Midbrain (tissue), 1 donor: ENCODE results near the gene SUCLG2.

ENCODE experiments used
- DNase-seq: peaks from one replicate; lab custom pipeline; 2025; lab: John Stamatoyannopoulos, UW

Gene SUCLG2

DNA sequence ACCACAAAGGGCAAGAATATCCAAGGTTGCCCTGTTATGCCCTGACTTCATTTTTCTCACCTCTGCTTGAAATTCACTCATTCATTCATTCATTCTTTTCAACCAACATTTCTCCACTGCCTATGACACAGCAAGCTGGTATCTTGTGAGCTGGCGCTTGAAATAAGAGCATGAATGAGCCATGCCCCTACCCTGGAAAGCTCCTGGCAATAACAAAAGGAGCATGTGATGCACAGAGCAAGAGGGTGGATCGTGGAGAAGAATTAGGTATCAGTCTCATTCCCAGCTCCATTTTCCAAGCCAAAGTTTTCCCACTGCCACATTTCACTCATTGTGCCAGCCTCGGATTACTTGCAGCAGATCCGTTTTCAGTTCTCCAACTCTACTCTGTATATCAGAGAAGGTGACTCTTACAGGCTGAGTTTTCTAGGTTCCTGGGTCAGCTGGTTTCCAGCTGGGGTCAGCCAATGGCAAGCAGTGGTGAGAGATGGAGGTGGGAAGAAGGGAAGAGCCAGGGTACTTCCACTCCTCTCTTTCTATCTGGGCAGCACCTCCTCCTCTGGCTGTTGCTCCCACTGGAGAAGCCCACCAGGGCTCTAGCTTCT is 144.8 kb downstream of the SUCLG2 start:
- DNase-seq: no peak

DNA sequence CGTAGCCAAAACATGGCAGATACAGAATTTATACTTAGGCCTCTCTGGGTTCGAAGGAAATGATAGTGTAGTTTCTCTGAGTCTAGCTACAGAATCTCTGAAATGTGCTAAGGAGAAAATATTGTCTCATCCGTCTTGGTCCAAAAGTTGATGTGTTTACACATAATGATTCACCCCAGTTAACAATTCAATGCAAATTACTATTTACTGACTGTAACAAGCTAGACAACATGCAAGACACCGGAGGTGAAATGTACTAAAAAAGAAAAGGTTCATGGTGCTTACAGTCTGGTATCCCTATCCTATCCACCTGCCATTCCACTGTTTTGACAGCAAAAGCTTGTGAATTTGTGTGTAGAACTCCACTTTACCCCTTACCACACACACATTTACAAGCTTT is 146.8 kb downstream of the SUCLG2 start:
- DNase-seq: no peak

DNA sequence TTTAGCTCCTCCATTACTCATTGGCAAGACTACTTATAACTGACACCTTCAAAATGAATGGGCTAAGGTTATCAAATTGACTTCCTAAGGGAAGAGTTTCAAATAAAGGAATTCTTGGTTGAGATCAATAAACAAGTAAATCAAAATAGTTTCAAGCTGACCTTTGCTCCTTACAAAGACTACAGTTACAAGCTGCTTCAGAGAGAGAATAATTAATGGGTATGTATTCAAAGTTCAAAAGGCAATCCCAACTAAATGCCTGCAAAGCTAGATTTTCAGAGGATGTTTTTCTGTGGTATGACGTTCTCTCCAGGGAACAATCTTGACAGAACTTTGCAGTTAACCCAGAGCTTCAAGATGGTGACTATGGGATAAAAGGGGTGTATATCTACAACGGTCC is 153.7 kb downstream of the SUCLG2 start:
- DNase-seq: no peak

DNA sequence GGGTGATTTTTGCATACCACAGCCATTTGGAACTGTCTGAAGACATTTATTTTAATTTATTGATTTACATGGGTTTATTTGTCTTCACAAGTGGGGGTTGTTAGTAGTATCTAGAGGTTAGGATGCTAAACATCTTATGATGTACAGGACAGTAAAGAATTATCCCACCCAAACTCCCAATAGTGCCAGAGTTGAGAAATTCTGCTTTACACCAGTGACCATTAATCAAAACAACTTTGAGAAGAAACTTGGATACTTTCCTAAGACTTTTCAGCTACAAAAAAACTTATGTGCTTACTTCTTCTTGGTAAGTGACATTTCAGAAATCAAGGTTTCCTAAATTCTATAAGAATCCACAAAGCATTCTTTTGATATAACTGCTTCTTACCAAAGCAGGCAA is 156.7 kb downstream of the SUCLG2 start:
- DNase-seq: no peak

DNA sequence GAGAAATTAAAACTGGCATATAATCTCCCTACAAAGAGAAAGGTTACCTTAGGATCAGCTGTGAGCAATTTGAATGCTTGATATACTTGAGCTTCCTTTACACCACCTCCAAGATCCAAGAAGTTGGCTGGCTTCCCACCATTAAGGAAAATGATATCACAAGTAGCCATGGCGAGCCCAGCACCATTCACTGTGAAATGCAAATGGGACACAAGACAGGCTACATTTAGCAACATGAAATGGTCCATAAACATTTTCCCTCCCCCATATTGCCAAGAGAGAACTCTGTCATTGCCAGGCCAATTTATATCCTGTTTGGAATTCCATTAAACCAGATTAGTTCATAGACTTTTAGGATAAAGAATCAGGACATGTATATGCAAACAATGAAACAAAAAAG is 158.7 kb downstream of the SUCLG2 start:
- DNase-seq: no peak

DNA sequence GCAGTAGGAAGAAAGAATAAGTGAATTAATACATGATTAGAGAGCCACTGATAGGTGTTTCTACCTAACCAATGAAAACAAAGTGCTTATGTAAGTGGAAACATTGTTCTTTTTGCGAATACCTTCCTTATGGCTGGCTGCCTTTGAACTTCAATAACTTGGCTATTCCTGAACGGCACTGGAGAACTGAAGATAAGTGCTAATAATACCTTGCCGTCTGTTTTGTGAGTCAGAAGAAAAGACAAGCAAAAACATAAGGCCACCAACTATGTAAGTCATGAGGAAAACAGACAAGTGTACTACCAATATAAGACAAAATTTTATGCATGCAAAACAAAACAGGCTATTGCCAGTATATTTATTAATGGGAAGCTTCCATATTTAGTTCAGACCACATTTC is 160.6 kb downstream of the SUCLG2 start:
- DNase-seq: no peak

DNA sequence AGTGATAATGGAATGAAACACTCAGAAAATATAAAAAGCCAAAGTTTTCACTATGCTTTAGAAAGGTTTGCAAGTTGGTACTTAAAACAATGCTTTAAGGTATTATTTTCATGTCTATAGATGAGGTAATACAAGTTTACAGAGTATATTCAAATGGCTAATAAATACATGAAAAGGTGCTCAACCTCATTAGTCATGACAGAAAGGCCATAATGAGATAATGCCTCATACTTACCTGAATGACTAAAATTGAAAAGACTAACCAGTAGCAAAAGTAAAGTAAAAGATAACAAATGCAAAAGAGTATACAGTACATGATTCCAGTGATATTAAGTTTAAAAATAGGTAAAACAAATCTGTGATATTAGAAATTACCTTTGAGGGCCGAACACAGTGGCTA is 163.8 kb downstream of the SUCLG2 start:
- DNase-seq: no peak

DNA sequence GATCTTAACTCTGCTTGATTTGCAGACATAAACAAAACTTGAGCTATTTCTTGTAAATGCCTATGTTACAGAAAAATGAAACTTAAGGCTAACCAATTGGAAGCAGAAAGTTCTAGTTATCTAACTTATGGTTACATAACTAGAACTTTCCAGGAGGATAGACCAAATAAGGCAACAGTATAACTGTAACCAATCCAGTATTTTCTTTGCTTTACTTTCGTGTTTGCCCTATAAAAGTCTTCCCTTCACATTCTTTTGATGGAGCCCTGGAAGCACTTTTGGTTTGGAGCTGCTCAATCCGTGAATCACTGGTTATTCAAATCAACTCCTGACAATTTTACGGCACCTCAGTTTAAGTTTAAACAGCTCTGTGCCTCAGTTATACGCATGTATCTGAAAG is 164.6 kb downstream of the SUCLG2 start:
- no peak for DNase-seq

DNA sequence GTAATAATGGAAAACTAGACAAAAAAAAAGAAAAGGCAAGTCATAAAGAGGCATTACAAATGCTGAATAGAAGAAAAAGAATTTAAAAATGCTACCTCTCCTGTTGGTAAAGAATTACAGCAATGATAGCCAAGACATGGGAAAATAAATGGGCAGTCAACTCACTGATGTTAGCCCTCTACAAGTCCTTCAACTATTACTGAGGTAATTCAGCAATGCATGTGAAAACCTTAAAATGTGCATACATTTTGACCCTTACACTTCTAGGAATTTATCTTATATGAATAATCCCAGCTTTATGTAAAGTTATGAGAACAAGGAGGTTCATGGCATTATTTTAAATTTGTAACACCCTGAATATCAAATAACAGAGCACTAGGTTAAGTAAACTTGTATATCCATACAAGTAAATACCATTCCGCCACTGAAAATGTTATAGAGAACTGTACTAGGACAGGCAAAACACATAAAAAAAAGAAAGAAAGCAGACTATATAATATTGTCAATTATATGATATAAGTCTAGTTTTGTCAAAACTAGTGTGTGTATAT is 166.8 kb downstream of the SUCLG2 start:
- no peak for DNase-seq

DNA sequence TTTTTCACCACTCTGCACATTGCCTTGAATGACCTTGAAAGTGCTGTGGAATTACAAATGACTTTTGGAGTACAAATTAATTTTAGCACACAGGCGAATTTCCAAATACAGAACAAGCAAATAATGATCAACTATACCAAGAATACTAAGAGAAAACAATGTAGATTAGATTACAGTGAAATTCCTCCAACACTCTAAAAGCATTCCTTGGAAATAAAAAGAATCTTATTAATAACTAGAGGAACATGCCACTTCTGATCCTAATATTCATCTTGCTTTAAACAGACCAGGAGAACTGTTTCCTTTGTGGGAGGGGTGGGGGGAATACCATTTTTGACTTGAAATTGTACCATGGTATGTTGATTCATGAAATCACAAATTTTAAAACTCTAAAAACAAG is 167.5 kb downstream of the SUCLG2 start:
- DNase-seq: no peak

DNA sequence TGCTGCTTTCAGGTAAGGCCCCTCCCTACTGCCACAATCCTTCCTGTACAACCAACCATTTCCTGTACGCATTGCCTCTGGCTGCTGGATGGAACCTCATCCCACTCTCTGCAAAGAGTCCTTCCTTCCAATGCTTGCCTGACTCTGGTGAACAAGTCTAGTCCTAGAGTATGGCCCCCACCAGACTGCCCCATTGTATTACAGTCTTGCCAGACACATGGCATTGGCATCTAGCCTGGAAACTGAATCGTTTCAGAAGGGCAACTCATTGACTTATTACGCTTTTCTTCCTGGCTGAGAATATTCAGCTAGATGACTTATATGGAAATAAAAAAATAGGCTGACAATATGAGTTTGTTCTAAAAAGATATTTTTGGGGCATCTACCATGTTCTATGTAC is 170.3 kb downstream of the SUCLG2 start:
- DNase-seq: peak; percentile 1

DNA sequence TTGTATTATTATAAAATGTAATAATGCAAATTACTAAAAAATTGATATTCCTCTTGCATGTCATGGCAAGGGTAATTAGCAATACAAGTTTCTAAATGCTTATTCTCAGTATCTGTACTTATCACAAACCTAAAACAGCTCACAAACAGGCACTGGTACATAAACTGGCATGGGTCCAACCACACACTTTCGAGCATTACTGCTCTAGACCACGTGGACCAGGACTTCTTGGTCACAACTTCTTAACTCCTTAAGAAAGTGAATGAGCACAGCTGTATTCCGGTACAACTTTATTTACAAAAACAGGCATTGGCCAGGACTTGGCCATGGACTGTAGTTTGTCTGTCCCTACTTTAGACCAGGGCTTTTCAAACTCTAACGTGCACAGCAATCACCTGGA is 173.3 kb downstream of the SUCLG2 start:
- no peak for DNase-seq

DNA sequence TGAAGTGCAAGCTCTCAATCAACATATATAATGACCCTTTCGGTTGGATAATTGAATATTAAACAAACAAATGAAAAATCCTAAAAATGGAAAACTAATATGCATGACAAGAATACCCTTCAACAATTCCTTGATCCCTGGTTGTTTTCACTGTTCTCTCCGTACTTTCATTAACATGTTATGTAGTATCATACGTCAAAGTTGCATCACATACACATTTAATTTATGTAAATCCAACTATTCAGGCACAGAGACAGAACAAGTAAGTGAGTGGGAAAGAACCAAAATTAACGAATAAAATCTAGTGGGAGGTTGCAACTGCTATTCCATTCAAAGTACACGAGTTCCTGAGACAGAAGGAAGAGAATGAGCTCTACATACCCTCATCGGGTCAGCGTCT is 176.0 kb downstream of the SUCLG2 start:
- no peak for DNase-seq

DNA sequence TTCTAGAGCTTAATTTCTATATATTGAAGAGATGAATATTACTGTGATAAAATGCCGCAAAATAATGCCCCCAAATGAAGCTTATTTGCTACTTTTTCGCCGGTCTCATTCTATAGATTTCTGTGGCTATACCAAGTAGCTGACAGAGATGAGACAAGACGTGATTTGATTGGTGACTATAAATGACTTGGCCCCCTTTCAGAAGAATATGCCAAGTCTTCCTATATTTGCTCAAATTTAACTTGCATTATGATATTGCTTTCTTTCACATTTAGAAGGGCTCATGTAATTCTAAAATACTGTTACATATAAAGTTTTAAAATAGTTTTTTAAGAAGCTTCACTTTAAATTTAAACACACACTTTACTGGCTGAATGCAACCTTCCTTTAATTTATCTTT is 180.1 kb downstream of the SUCLG2 start:
- no peak for DNase-seq

DNA sequence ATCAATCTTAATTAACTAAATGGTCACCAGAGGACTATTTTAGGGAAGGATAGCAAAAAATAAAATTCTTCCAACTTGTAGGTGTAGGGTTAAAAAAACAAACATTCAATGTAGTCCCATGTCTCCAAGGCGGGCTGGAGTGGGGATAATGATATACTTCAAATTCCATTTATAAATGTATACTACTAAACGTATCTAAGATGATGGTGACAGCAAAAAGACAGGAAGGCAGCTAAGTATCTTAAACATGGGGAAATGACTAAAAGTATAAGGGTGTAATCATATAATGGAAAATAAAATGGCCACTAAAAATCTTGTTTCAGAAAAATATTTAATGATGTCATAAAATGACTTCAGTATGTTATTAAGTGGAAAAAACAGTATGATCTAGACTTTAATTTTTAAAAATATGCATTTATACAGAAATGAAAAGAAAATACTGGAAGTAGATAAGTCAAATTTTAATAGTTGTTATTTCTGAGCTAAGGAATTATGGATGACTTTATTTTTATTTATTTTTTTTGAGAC is 181.7 kb downstream of the SUCLG2 start:
- DNase-seq: no peak

DNA sequence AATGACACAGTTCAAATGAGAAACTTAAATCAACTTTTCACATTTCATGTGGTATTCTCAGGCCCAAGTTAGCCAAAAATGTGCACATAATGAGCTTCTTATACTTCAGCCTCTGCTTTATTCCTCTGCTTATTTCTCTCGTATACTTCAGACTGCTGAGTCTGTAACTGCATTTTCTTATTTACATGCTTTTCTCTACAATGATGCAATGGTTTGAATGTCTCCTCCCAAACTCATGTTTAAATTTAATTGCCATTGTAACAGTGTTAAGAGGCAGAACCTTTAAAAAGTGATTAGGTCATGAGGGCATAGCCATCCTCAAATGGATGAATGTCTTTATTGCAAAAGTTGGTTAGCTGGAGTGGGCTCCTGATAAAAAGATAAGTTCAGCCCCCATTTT is 184.2 kb downstream of the SUCLG2 start:
- DNase-seq: no peak

DNA sequence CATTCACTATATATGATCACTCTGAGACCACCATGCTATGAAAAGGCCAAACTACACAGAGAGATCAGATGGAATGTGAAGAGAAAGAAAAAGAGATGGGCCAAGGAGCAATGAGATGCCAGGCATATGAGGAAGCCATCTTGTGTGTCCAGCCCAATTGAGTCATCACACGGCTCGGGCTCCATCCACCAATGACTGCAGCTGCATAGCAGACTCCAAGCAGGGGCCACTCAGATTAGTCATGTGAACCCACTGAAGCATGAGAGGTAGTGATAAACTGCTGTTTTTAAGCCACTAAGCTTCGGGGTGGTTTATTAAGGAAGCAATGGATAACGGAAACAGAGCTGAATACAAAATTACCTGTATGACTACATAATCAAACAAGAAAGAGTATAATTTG is 185.9 kb downstream of the SUCLG2 start:
- no peak for DNase-seq

DNA sequence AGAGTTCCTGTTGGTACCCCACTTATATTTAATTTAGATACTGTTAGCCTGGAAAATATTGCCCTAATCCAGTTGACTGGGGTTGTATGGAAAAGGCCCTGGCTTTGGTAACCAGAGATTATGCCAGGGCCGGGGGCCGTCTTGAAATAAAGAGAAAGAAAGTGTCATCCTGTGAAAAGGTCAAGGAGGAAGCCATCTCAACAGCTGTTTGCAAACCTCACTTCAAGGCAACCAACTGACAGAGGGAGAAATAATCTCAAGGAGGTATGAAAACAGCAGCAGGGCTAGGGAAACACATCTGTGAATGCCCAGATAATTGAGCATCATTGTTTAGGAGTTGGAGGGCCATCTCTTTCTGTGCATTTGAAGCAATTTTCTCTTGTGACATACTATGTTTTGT is 190.8 kb downstream of the SUCLG2 start:
- no peak for DNase-seq

DNA sequence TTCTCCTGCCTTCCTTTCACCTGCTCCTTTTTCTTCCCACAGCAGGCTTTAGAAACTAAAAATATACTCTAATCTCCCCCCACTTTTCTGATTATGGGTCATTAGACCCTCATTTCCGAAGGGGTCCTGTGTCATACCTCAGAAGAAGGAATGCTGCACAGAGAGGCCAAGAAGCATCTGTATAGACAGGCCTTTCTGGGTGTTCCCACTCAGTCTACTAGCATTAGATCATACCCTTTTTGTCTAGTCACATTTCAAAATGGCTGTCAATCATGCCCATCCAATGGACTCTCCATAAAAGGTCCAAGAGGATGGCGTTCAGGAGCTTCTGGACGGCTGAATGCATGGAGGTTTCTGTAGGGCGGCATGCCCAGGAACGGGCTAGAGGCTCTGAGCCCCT is 192.2 kb downstream of the SUCLG2 start:
- DNase-seq: no peak

DNA sequence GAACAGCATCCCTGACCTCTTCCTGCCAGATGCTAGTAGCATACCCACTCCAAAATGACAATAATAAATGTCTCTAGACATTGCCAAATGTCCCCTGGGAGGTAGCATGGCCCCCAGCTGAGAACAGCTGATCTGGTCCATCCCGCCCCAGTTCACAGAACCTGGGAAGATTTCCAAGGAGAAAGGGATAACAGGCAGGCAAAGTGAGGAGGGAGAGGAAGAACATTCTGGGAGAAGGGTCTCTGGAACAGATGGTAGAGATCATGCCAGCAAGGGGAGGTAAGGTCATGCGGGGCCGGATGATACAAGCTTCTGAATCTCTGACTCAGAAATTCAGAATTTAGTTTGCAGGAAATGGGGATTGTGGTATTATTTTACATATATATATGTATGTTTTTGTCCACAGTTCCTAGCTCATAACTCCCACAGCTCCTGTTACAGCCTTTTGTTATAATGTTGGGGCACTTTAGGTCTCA is 192.7 kb downstream of the SUCLG2 start:
- DNase-seq: no peak

DNA sequence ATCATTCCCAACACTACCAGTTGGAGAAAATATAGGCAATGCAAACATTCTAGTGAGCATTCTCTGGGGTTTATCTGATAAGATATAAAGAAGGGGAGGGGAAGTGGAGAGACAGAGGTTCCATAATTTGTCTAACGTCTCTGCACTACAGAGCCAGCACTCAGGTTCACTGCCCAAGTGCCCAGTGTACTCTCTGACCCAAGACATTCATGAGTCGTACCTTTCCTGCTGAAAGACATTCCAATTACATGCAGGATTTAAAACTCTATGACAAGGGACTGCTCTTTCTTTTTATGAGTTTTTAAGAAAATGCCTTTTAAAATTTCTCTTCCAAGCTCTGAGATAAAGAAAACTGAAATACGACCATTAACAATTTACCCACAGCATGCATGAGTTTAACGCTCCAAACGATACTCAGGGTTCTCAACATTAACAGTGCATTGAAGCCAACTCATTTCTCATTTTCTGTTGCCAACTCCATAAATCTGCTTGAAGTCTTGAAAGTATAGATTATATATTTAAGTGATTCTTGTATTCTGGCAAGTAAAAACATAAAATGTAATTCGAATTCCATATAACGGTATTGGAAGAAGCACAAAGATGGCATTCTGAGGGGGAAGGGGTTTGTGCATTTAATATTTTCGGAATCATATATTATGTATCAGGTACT is 193.4 kb downstream of the SUCLG2 start:
- no peak for DNase-seq

DNA sequence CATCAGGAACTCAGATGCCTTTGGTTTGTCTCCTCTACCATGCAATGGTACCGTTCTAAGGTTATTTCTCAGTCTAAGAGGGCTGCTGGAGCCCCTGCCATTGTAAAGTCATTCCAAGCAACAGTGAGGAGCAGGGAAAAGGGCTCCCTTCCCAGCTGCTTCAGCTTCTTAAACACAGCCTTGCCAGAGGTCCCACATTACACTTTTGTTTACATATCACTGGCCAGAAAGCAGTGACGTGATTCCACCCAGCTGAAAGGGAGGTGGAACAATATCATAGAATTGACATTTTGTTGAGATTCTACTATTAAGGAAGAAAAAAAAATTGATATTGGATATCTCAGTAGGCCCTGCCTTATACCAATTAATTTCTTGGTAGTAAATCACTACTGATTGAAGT is 194.6 kb downstream of the SUCLG2 start:
- DNase-seq: no peak

DNA sequence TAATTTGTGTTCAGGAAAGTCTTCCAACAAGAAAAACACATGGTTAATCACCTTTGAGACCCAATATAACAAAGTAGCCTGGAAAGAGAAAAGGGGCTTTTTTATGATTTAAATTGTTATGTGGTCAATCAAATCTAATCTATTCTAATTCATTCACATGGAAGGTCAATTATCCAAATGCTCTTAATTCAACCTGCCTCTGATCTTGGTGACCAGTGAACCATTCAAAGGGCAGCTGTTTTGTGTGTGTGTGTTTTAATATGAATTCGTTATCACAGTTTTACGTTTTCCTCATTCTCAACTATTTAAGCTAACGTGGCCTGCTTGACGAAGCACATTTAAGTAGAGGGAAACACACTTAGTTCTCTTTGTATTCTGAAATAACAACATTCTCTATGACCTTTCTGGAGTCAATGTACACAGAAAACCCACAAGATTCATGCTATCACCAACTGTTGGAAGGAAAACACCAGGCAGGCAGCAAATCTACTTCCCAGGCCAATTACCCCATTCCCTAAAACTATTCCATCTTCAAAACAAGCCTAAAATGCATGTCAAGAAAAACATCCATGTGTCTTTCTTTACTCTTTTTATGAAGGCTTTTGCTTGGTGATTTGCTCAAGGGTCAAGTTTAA is 195.4 kb downstream of the SUCLG2 start:
- DNase-seq: no peak
